T follicular helper cell (primary cell): Measurements from ENCODE around the gene AK8.

Experiments used
- DNase-seq: peaks from one replicate; pipeline ENCODE4 v3.0.0-alpha.2; 2020; ENCODE audit warnings: low read depth

AK8 gene

DNA sequence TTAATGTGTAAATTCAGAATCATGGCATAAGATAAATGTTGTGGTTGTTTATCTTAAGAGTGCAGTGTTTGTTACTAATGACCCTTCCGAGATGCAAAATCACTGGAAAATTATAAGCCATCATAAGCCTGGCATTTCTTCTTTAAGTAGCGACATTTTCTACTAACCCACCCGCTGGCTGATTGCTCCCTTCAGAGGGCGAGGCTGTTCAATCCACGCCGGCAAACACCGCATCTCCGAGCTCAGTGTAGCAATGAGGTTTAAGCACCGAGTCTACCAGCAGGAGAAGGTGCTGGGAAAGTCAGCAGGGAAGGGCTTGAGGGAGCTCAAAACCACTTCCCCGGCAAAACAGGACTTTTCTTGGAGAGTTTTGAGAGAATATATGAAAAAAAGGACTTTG, 52.7 kb downstream of the AK8 start:
- DNase-seq = no peak

DNA sequence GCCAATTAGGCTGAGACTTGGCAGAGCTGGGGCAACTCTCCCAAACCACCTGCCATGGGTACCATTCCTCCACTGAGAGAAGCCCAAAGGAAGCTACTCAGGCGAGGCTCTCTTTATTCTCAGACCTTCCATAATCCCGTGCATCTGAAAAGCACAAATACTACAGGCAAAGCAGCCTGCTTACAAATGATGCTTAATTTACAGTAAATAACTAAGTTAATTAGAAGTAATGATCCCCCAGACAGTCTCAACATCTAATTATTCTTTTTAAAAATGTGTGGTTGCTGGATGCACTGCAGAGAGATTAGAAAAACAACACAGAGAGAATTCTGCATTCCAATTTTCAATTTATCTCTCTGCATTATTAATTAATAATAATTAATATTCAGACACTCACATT, 53.1 kb downstream of the AK8 start:
- DNase-seq = no peak

DNA sequence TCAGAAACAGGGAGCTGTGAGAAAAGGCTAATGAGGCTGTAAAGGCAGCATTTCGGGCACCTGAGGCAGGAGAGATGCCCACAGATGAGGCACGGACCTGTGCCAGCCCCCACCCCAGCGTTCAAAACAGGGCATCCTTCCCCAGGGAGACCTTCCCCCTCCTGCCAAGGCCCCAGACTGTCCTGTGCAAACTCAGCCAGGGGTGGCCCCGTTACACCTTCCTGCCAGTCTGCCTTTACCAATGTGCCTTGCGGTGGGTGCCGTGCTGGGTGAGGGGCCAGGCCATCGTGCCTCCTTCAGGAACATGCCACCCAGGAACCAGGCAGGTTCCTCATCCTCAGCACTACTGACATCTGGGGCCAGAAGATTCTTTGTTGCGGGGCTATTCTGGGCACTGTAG, 53.9 kb downstream of the AK8 start:
- DNase-seq = no peak

- DNase-seq = no peak
These were observed 54.5 kb downstream of the AK8 start for GRCh38 chr9:132823370-132824145.

DNA sequence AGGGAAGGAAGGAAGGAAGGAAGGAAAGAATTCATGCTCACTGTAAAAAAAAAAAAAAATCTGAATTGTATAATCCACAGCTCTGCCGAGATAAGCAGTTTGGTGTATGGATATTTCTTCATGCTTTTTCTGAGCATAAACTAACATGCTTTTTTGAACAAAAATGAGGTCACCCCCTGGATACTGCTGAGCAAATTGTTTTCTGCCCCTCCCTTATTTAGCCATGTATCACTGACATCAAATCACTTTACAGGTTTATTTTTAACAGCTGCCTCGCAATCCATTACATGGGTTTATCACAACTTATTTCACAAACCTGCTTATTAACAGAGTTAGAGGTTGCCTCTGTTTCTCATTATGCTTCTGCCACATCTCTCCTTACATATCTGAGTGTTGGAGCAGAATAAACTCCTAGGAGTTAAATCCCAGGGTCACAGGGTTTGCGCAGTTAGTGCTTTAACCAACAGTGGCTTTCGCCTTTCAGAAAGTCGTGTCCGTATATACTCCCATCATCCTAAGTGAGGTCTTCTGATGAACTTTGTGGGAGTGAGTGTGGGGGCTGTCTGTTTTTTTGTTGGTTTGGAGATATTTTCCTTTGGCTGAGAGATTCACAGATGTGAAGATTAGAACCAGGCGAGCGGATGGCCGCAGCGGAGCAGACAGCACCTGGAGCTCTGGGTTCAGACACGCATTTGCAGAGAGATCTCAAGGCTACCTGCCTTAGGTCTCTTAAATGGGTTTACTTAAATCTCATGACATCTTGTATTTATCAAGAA, 57.7 kb downstream of the AK8 start:
- DNase-seq = no peak

DNA sequence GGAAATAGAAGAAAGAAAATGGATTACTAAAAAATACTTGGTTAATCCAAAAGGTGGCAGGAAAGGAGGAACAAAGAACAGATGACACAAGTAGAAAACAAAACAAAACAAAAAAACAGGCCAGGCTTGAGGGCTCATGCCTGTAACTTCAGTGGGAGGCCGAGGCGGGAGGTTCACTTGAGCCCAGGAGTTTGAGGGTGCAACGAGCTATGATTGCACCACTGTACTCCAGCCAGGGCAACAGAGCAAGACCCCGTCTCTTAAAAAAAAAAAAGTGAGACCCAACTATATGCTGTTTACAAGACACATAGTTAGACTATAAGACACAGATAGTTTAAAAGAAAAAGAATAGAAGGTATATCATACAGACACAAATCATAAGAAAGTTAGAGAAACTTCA, 59.5 kb downstream of the AK8 start:
- no peak for DNase-seq

GRCh38 chr9:132814937-132815336, 63.1 kb downstream of the AK8 start:
- no peak for DNase-seq

DNA sequence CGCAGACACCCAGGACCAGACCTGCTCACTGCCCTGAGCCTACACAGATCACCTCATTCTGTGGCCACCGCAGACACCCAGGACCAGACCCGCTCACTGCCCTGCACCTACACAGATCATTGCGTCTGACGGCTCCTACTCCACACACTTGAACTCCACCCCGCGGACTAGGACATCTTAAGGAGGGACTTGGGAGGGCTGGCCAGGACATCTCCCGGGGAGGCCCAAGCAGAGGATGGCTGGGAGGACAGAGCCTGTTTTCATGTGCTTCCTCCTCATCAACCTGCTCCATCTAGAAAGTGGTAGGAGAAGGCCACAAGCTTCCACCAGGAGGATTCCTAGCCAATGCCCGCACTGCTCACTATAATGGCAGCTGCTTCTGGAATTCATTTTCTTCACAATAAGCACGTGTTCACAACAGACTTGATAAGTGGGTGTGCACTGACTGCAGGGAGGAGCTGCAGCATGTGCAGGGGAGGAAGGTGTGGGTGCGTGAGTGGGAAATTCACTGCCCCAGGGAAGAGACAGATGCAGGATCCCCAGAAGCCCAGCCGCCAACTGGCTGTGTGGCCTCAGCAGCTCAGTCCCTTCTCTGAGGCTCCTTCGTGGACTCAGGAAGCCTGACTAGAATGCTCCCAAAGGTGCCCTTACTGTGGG, 64.8 kb downstream of the AK8 start:
- no peak for DNase-seq

GRCh38 chr9:132811985-132812384, 66.1 kb downstream of the AK8 start:
- no peak for DNase-seq

- DNase-seq = no peak
These were observed 67.8 kb downstream of the AK8 start for GRCh38 chr9:132810314-132810713.

GRCh38 chr9:132809677-132810271, 68.3 kb downstream of the AK8 start:
- no peak for DNase-seq

- DNase-seq = no peak
These were observed 69.4 kb downstream of the AK8 start for GRCh38 chr9:132808645-132809044.

GRCh38 chr9:132806723-132807421, 71.2 kb downstream of the AK8 start:
- DNase-seq = no peak

DNA sequence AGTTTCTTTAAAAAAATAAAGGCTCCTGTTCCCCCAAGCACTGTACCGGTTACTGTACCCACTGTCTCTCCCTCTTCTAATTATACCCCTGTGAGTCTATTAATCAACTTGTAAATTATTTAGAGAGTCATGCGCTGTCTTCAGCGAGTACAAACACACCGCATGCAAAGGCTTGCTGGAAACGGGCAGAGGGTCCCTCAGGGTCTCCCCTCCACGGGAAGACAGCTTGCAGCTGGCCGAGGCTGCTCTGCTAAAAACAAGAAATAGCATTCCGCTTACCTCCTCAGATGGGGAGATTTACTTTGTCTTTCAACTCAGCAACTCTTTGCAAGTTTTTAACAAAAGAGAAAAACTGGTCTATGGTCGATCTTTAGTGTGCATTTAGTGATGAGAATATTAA, 71.8 kb downstream of the AK8 start:
- no peak for DNase-seq

- DNase-seq = no peak
These were observed 73.3 kb downstream of the AK8 start for GRCh38 chr9:132804576-132805295.

- no peak for DNase-seq
These were observed 75.8 kb downstream of the AK8 start for GRCh38 chr9:132802121-132802795.

DNA sequence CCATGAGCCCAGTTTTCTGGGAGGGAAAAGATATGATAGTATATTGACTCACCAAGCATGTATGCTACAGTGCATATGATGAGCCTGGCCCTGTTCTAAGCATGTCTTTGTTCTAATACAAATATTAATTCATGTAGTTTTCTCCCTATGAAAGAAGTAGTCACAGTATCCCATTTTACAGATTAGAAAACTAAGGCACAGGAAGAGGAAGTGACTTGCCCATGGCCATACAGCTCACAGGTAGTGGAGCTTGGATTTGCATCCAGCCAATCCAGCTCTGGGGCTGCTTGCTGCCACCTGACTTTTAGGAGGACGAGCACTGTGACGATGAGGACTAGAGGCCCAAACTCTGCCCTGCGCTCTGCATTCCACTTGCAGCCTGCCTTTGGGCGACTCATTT, 76.4 kb downstream of the AK8 start:
- DNase-seq = no peak

- peak; percentile 51 for DNase-seq
These were observed 77.9 kb downstream of the AK8 start for GRCh38 chr9:132800038-132800648.

DNA sequence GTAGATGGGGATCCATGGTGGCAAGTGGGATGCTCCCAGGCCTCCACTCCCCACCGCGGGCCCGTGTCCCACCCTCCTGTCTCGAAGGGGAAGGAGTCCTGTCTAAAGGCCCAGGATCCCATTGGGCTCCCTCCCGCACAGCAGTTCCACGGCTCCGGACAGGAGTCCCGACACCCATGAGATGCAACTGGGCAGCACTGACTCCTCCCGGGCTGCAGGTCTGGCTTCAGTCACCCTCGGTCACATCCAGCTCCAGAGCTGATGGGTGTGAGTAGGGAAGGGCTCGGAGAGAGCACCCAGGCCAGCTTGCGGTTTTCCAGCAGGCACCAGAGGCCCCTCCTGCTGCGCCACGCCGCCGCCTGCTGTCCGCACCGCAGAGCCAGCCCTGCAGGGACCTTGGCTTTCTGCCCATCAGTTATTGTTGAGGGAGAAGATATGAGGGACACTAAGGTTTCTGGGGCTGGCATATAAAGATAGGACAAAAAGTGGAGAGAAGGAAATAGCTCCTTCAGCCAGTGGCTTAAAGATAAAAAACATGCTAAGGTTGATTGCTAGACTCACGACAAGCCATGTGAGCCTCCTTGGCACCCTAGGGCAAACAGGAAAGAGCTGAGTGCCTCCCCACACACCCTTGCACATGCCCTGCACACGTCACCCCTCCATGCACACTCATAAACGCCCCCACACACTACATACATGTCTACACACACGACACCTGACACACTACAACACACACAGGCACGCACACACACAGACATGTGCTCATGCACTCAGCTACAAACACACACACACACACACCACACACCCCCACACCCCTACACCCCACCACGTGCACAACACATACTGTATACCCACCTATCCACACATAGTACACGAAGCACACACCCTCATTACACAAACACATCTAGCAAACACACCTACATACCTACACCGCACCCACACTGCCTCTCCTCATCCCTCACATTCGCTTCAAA, 79.0 kb downstream of the AK8 start:
- DNase-seq = no peak
